KOPT-K1 (cell line): ENCODE measurements around the gene SYDE2.
"Not testable (repeated sequence)": the region's sequence is repeated elsewhere in the genome, so short reads cannot be mapped to it uniquely, and the experiment has no call there.

Experiments
- H3K27ac ChIP-seq: fragments of 200-600 bp; sonication (generic); 2 replicates; pipeline ENCODE4 v1.5.1; 2016; ENCODE audit warnings: antibody characterized with exemption, mild to moderate bottlenecking, low read depth, low read length; ENCODE audit not compliant: poor library complexity, severe bottlenecking
- H3K36me3 ChIP-seq: fragments of 200-600 bp; sonication (generic); 2 replicates; pipeline ENCODE4 v1.5.1; 2017; ENCODE audit warnings: antibody characterized with exemption, mild to moderate bottlenecking, low read length, moderate library complexity; ENCODE audit not compliant: insufficient read depth
- H3K9me3 ChIP-seq: fragments of 200-600 bp; sonication (generic); 2 replicates; pipeline ENCODE4 v1.5.1; 2017; ENCODE audit warnings: antibody characterized with exemption, low read length, mild to moderate bottlenecking; ENCODE audit not compliant: insufficient read depth, poor library complexity, severe bottlenecking

SYDE2 gene

GRCh38 chr1:85199667-85200462 is 951 bp downstream of the SYDE2 start:
- H3K9me3 ChIP-seq = no peaks in the 10 kb centered on the region
- peak overlapping the region; percentile 63 for H3K27ac ChIP-seq
- H3K36me3 ChIP-seq = no peaks in the 10 kb centered on the region

- Histone ChIP-seq H3K9me3 (no peaks in the 10 kb centered on the region), H3K27ac (no peak overlapping the region)
These were observed 2.0 kb downstream of the SYDE2 start for GRCh38 chr1:85198864-85199263.

GRCh38 chr1:85196358-85196757 is 4.5 kb downstream of the SYDE2 start:
- no peak overlapping the region for H3K27ac ChIP-seq
- no peaks in the 10 kb centered on the region for H3K9me3 ChIP-seq
- H3K36me3 ChIP-seq = no peaks in the 10 kb centered on the region

More at GRCh38 chr1:85198864-85199263, 2.0 kb downstream of the SYDE2 start:
- no peaks in the 10 kb centered on the region for H3K36me3 ChIP-seq

GRCh38 chr1:85195703-85196102 is 5.1 kb downstream of the SYDE2 start:
- Histone ChIP-seq H3K9me3 (no peaks in the 10 kb centered on the region), H3K27ac (no peak overlapping the region), H3K36me3 (no peaks in the 10 kb centered on the region)

- not testable (repeated sequence) for H3K27ac ChIP-seq
- H3K36me3 ChIP-seq = peaks cover 18% of the 10 kb centered on the region
These were observed 8.7 kb downstream of the SYDE2 start for GRCh38 chr1:85192129-85192528.

GRCh38 chr1:85189120-85189519 is 11.7 kb downstream of the SYDE2 start:
- peaks cover 18% of the 10 kb centered on the region for H3K36me3 ChIP-seq
- H3K9me3 ChIP-seq = no peaks in the 10 kb centered on the region
- no peak overlapping the region for H3K27ac ChIP-seq

More at GRCh38 chr1:85192129-85192528, 8.7 kb downstream of the SYDE2 start:
- not testable (repeated sequence) for H3K9me3 ChIP-seq

GRCh38 chr1:85188530-85188929 is 12.3 kb downstream of the SYDE2 start:
- H3K36me3 ChIP-seq = peaks cover 18% of the 10 kb centered on the region
- H3K27ac ChIP-seq = no peak overlapping the region
- H3K9me3 ChIP-seq = no peaks in the 10 kb centered on the region

GRCh38 chr1:85187021-85187420 is 13.8 kb downstream of the SYDE2 start:
- H3K36me3 ChIP-seq = peaks cover 21% of the 10 kb centered on the region
- not testable (repeated sequence) for H3K27ac ChIP-seq, H3K9me3 ChIP-seq

GRCh38 chr1:85184245-85184644 is 16.6 kb downstream of the SYDE2 start:
- Histone ChIP-seq H3K27ac (no peak overlapping the region), H3K36me3 (peaks cover 10% of the 10 kb centered on the region), H3K9me3 (no peaks in the 10 kb centered on the region)

GRCh38 chr1:85182700-85183099 is 18.1 kb downstream of the SYDE2 start:
- Histone ChIP-seq H3K36me3 (0 out of 2 replicates have a peak, but pooled peaks cover 5% of the 10 kb centered on the region), H3K27ac (no peak overlapping the region), H3K9me3 (no peaks in the 10 kb centered on the region)

- Histone ChIP-seq H3K36me3 (0 out of 2 replicates have a peak, but pooled peaks cover 5% of the 10 kb centered on the region), H3K9me3 (no peaks in the 10 kb centered on the region), H3K27ac (no peak overlapping the region)
These were observed 19.9 kb downstream of the SYDE2 start for GRCh38 chr1:85180869-85181268.

GRCh38 chr1:85179522-85179921 is 21.3 kb downstream of the SYDE2 start:
- Histone ChIP-seq H3K9me3 (no peaks in the 10 kb centered on the region), H3K27ac (peak overlapping the region; percentile 54), H3K36me3 (0 out of 2 replicates have a peak, but pooled peaks cover 5% of the 10 kb centered on the region)

GRCh38 chr1:85178396-85178795 is 22.4 kb downstream of the SYDE2 start:
- Histone ChIP-seq H3K9me3 (no peaks in the 10 kb centered on the region), H3K27ac (no peak overlapping the region)

GRCh38 chr1:85174503-85174902 is 26.3 kb downstream of the SYDE2 start:
- H3K36me3 ChIP-seq = no peaks in the 10 kb centered on the region
- no peak overlapping the region for H3K27ac ChIP-seq
- no peaks in the 10 kb centered on the region for H3K9me3 ChIP-seq

More at GRCh38 chr1:85178396-85178795, 22.4 kb downstream of the SYDE2 start:
- H3K36me3 ChIP-seq = 0 out of 2 replicates have a peak, but pooled peaks cover 5% of the 10 kb centered on the region

- Histone ChIP-seq H3K27ac (no peak overlapping the region), H3K9me3 (no peaks in the 10 kb centered on the region), H3K36me3 (no peaks in the 10 kb centered on the region)
These were observed 28.0 kb downstream of the SYDE2 start for GRCh38 chr1:85172684-85173337.
